ENCODE measurements around the gene MMP26.

GRCh38 chr11:4684631-4685285 is 19.8 kb upstream of the MMP26 start:
- TF ChIP-seq CTCF (conservative IDR thresholded peaks at IDR 0.05): no peak
- no peak for TF ChIP-seq ZFX (IDR thresholded peaks at IDR 0.05)
